H1 (cell line): ENCODE results near the gene RNASEH2A. TPM values are rescaled to one million over a fixed set of nuclear protein-coding genes. Genes with fewer than 3 reads are reported as not detected.

Experiments used
- BCL11A ChIP-seq, 2 experiments: IDR thresholded peaks; one replicate each; pipeline ENCODE4 v1.6.1; 2011; ENCODE audit warnings: low read depth in 2 of 2, low read length in 2 of 2, mild to moderate bottlenecking in 2 of 2
- CHD2 ChIP-seq: IDR thresholded peaks from 2 replicates; pipeline ENCODE4 v1.6.1; 2012; ENCODE audit warnings: low read length, improper control_type of control experiment
- EP300 ChIP-seq, 2 experiments: IDR thresholded peaks; 1 replicate in 1 of 2; 2 replicates in 1 of 2; pipeline ENCODE4 v1.6.1; 2011 to 2012; ENCODE audit warnings: low read depth in 2 of 2, low read length in 2 of 2, mild to moderate bottlenecking in 2 of 2, borderline replicate concordance in 1 of 2, inconsistent platforms in 1 of 2, moderate library complexity in 1 of 2
- GTF2F1 ChIP-seq: IDR thresholded peaks from 2 replicates; pipeline ENCODE4 v1.6.1; 2012; ENCODE audit warnings: low read depth, low read length, improper control_type of control experiment, borderline replicate concordance
- HDAC6 ChIP-seq: IDR thresholded peaks from one replicate; pipeline ENCODE4 v1.7.1; 2012; ENCODE audit warnings: low read depth, mild to moderate bottlenecking, inconsistent platforms, low read length, moderate library complexity
- KDM4A ChIP-seq: IDR thresholded peaks from one replicate; pipeline ENCODE4 v1.7.1; 2012; ENCODE audit warnings: low read depth, mild to moderate bottlenecking, moderate library complexity, low read length, inconsistent platforms; ENCODE audit not compliant: severe bottlenecking
- POLR2AphosphoS5 ChIP-seq: IDR thresholded peaks from 2 replicates; pipeline ENCODE4 v1.6.1; 2011; ENCODE audit warnings: low read depth, low read length
- SAP30 ChIP-seq: fragments of 300-600 bp; sonication (generic); IDR thresholded peaks from 2 replicates; pipeline ENCODE4 v1.7.1; 2012; ENCODE audit warnings: low read length, moderate library complexity, mild to moderate bottlenecking, inconsistent platforms; ENCODE audit not compliant: insufficient read depth, insufficient replicate concordance
- SIX5 ChIP-seq: IDR thresholded peaks from 2 replicates; pipeline ENCODE4 v1.6.1; 2011; ENCODE audit warnings: mild to moderate bottlenecking, low read depth, low read length
- polyA plus RNA-seq, 7 experiments: library from polyadenylated mRNA; depleted of rRNA in 3 of 7; stranded (reverse) in 5 of 7; unstranded in 2 of 7; fragments of >200 nt in 5 of 7; fragments of 200-250 nt in 2 of 7; gene quantifications; 1 replicate in 5 of 7; 2 replicates in 1 of 7; 4 replicates in 1 of 7; pipeline versions ENCODE4 v1.2.1 to v1.2.3, GENCODE V29; 2011 to 2013; ENCODE audit warnings: missing spikeins in 2 of 7, mixed read lengths in 2 of 7
- total RNA-seq: library from RNA; stranded (reverse); fragmentation: NEBNext Ultra II Directional; extraction: Animal tissue kit (Norgen Biotek cat#: 25700); gene quantifications from 2 replicates; pipeline ENCODE4 v1.2.1, GENCODE V29; 2021

Gene RNASEH2A
- total and polyA plus RNA-seq, 2 of the 8 experiments (the other 6 are each of a cell fraction or from before 2014, with no cell fraction given) = 67.5 to 120 TPM

- no peak for TF ChIP-seq KDM4A
- TF ChIP-seq HDAC6 = no peak
- no peak for TF ChIP-seq SIX5
- TF ChIP-seq CHD2 = no peak
- no peak for TF ChIP-seq POLR2AphosphoS5
- TF ChIP-seq EP300 (IDR thresholded peaks at IDR 0.05; ENCODE audit: borderline replicate concordance in 1 of 2, low read depth in 2 of 2, low read length in 2 of 2) = no peak
- no peak for TF ChIP-seq GTF2F1
- no peak for TF ChIP-seq SAP30
- TF ChIP-seq BCL11A (IDR thresholded peaks at IDR 0.05; ENCODE audit: low read depth in 2 of 2, low read length in 2 of 2) = no peak
These were observed 2.3 kb upstream of the RNASEH2A start (continued) for GRCh38 chr19:12804051-12804450.
